ENCODE data around the gene PJVK. TPM values are rescaled to one million over a fixed set of nuclear protein-coding genes. Genes with fewer than 3 reads are reported as not detected.

The PJVK gene
- total and polyA plus RNA-seq, 2 donors (not counting 3 experiments of a cell fraction or from before 2014, with no cell fraction given), result 1.3 to 1.4 TPM

DNA sequence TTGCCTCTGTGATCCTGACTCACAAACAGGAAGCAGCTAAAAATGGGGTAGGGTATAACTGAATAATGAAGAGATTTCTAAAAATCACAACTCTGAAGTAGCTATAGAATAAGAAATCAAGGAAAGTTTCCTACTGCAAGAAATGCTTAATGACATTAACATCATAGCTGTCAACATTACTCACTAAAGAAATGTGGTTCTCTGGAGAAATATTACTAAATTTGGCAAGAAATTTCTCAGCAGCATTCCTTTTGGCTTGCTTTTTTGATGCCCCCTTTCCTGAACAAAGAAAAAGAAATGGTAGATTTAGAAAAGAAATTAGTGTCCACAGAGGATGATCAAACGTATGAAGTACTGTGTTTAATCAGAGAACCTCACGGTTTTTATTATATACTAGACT, 9.8 kb upstream of the PJVK start:
- dilution Hi-C loops (cut with MboI; ENCODE audit: extremely low pct_ligation_motif_present, low sequenced_read_pairs), result loop anchor here (25.0 kb wide), 1 partner anchor 304 kb away; no protein-coding TSS in a partner anchor
- no TSS peak for BruUV-seq (replicated peaks)
- POLR2A ChIA-PET, result interaction anchor here (0.6 to 1.4 kb wide), 3 partner anchors 10 to 83 kb away, joined by 3 to 5 read pairs (median 4); partner anchors contain the start of genes PJVK and PRKRA

More for the DNA sequence above, 9.8 kb upstream of the PJVK start:
- no peak for FAIRE-seq
- Histone ChIP-seq H3K4me2 (ENCODE audit: insufficient read depth, low read length) (no peak overlapping the region), H4K20me1 (replicated peaks; ENCODE audit: control insufficient read depth, extremely low read depth, insufficient read depth, low read length) (no peaks in the 10 kb centered on the region), H3K4me1 (ENCODE audit: control insufficient read depth, extremely low read depth, insufficient read depth, low read length) (no peaks in the 10 kb centered on the region), H3K36me3 (ENCODE audit: control insufficient read depth in 2 of 2, extremely low read depth in 1 of 2, insufficient read depth in 2 of 2, low read length in 2 of 2) (peaks cover 19 to 20% of the 10 kb centered on the region in 2 experiments), H2AFZ (ENCODE audit: low read depth, low read length) (no peak overlapping the region), H3K9ac (replicated peaks; ENCODE audit: extremely low read depth, insufficient read depth, low read length) (no peak overlapping the region), H3K9me3 (replicated peaks; ENCODE audit: control insufficient read depth, insufficient read depth, low read length) (no peaks in the 10 kb centered on the region), H3K79me2 (ENCODE audit: control insufficient read depth, insufficient read depth, low read length) (no peaks in the 10 kb centered on the region), H3K27me3 (ENCODE audit: control insufficient read depth in 2 of 2, insufficient read depth in 2 of 2, low read length in 2 of 2) (no peaks in the 10 kb centered on the region), H3K27ac (ENCODE audit: insufficient read depth, low read depth, low read length) (no peak overlapping the region), H3K9me1 (replicated peaks; ENCODE audit: control insufficient read depth, extremely low read depth, insufficient read depth, low read length) (no peaks in the 10 kb centered on the region), H3K4me3 (replicated peaks in 1 of 3; ENCODE audit: insufficient read depth in 1 of 3, low read depth in 1 of 3, low read length in 3 of 3) (no peak overlapping the region)
- intact Hi-C loops (cut with micrococcal nuclease), result no loop called here
- CTCF ChIA-PET, result interaction anchor here (0.6 to 2.0 kb wide), 4 partner anchors 10 to 312 kb away, joined by 3 to 6 read pairs (median 5); no protein-coding TSS in a partner anchor
- DNase-seq (ENCODE audit: low read depth, low spot score), result no peak
- TF ChIP-seq CTCF (IDR thresholded peaks at IDR 0.05; ENCODE audit: extremely low read depth in 1 of 2, insufficient read depth in 1 of 2, low read depth in 1 of 2, low read length in 2 of 2) (no peak), MAX (IDR thresholded peaks at IDR 0.05; ENCODE audit: insufficient read depth, insufficient read length) (no peak)
